ENCODE measurements around the gene ACTL8. TPM values are rescaled to one million over a fixed set of nuclear protein-coding genes. Genes with fewer than 3 reads are reported as not detected.
A peak's percentile ranks its signal among the peaks of the same experiment; 100 is the strongest.

The ACTL8 gene
- total RNA-seq, 1 experiment from 2014 or later = not detected

- H3K4me3 Mint-ChIP-seq (ENCODE audit: low read depth, unreplicated experiment) = no peak overlapping the region
Measured at GRCh38 chr1:17820198-17820597, 65.1 kb downstream of the ACTL8 start.

GRCh38 chr1:17822741-17823426 is 67.8 kb downstream of the ACTL8 start:
- DNase-seq = no peak
- Mint-ChIP-seq H3K27me3 (ENCODE audit: unreplicated experiment) (peaks cover 76% of the 10 kb centered on the region), H3K4me1 (ENCODE audit: low read depth, unreplicated experiment) (no peaks in the 10 kb centered on the region), H3K9me3 (ENCODE audit: low read depth, unreplicated experiment) (no peaks in the 10 kb centered on the region), H3K36me3 (ENCODE audit: insufficient read depth, unreplicated experiment) (no peaks in the 10 kb centered on the region), H3K4me3 (ENCODE audit: low read depth, unreplicated experiment) (no peak overlapping the region), H3K27ac (ENCODE audit: unreplicated experiment) (no peak overlapping the region)
- no peak for TF ChIP-seq CTCF (IDR thresholded peaks at IDR 0.05; ENCODE audit: unreplicated experiment)
- BruUV-seq (replicated peaks) = no TSS peak
- intact Hi-C loops (cut with micrococcal nuclease; ENCODE audit: unreplicated experiment) = no loop called here
- CTCF ChIA-PET = interaction anchor here (1.2 kb wide), 1 partner anchor 53 kb away, joined by 3 read pairs; no protein-coding TSS in a partner anchor

More at GRCh38 chr1:17820198-17820597, 65.1 kb downstream of the ACTL8 start:
- intact Hi-C loops (cut with micrococcal nuclease; ENCODE audit: unreplicated experiment) = no loop called here
- Mint-ChIP-seq H3K9me3 (ENCODE audit: low read depth, unreplicated experiment) (peaks cover 2% of the 10 kb centered on the region), H3K27ac (ENCODE audit: unreplicated experiment) (no peak overlapping the region), H3K4me1 (ENCODE audit: low read depth, unreplicated experiment) (no peaks in the 10 kb centered on the region), H3K27me3 (ENCODE audit: unreplicated experiment) (peaks cover 70% of the 10 kb centered on the region), H3K36me3 (ENCODE audit: insufficient read depth, unreplicated experiment) (no peaks in the 10 kb centered on the region)
- CTCF ChIA-PET = interaction anchor here (0.7 kb wide), 1 partner anchor 38 kb away, joined by 3 read pairs; no protein-coding TSS in a partner anchor
- no peak for DNase-seq
- no peak for TF ChIP-seq CTCF (IDR thresholded peaks at IDR 0.05; ENCODE audit: unreplicated experiment)
- no TSS peak for BruUV-seq (replicated peaks)

GRCh38 chr1:17825273-17826164 is 70.4 kb downstream of the ACTL8 start:
- DNase-seq = no peak
- H3K27me3 Mint-ChIP-seq (ENCODE audit: unreplicated experiment) = peaks cover 88% of the 10 kb centered on the region
- H3K9me3 Mint-ChIP-seq (ENCODE audit: low read depth, unreplicated experiment) = no peaks in the 10 kb centered on the region
- H3K4me1 Mint-ChIP-seq (ENCODE audit: low read depth, unreplicated experiment) = no peaks in the 10 kb centered on the region
- intact Hi-C loops (cut with micrococcal nuclease; ENCODE audit: unreplicated experiment) = no loop called here
- no peak overlapping the region for H3K4me3 Mint-ChIP-seq (ENCODE audit: low read depth, unreplicated experiment)
- H3K36me3 Mint-ChIP-seq (ENCODE audit: insufficient read depth, unreplicated experiment) = no peaks in the 10 kb centered on the region
- BruUV-seq (replicated peaks) = no TSS peak
- H3K27ac Mint-ChIP-seq (ENCODE audit: unreplicated experiment) = no peak overlapping the region
- CTCF ChIA-PET = no interaction called here
- no peak for TF ChIP-seq CTCF (IDR thresholded peaks at IDR 0.05; ENCODE audit: unreplicated experiment)

- Mint-ChIP-seq H3K9me3 (ENCODE audit: low read depth, unreplicated experiment) (no peaks in the 10 kb centered on the region), H3K4me3 (ENCODE audit: low read depth, unreplicated experiment) (no peak overlapping the region), H3K27ac (ENCODE audit: unreplicated experiment) (no peak overlapping the region), H3K36me3 (ENCODE audit: insufficient read depth, unreplicated experiment) (no peaks in the 10 kb centered on the region), H3K4me1 (ENCODE audit: low read depth, unreplicated experiment) (no peaks in the 10 kb centered on the region), H3K27me3 (ENCODE audit: unreplicated experiment) (peaks cover 88% of the 10 kb centered on the region)
- no TSS peak for BruUV-seq (replicated peaks)
- TF ChIP-seq CTCF (IDR thresholded peaks at IDR 0.05; ENCODE audit: unreplicated experiment) = peak; percentile 23
- DNase-seq = peak; percentile 52
- intact Hi-C loops (cut with micrococcal nuclease; ENCODE audit: unreplicated experiment) = no loop called here
- CTCF ChIA-PET = no interaction called here
Measured at GRCh38 chr1:17826165-17826488, 71.0 kb downstream of the ACTL8 start.
